ENCODE data around the gene C2CD3.
A peak's percentile ranks its signal among the peaks of the same experiment; 100 is the strongest.

C2CD3 gene

GRCh38 chr11:74100231-74100630, 70.6 kb downstream of the C2CD3 start:
- H3K4me3 ChIP-seq (ENCODE audit: low read depth, low read length), result no peak overlapping the region
- DNase-seq (ENCODE audit: low read depth), result no peak
- TF ChIP-seq CTCF (IDR thresholded peaks at IDR 0.05; ENCODE audit: insufficient read depth, low read depth, low read length, missing control alignments), result no peak

GRCh38 chr11:74097686-74098237, 73.0 kb downstream of the C2CD3 start:
- no peak overlapping the region for H3K4me3 ChIP-seq (ENCODE audit: low read depth, low read length)
- no peak for DNase-seq (ENCODE audit: low read depth)
- TF ChIP-seq CTCF (IDR thresholded peaks at IDR 0.05; ENCODE audit: insufficient read depth, low read depth, low read length, missing control alignments), result no peak

DNA sequence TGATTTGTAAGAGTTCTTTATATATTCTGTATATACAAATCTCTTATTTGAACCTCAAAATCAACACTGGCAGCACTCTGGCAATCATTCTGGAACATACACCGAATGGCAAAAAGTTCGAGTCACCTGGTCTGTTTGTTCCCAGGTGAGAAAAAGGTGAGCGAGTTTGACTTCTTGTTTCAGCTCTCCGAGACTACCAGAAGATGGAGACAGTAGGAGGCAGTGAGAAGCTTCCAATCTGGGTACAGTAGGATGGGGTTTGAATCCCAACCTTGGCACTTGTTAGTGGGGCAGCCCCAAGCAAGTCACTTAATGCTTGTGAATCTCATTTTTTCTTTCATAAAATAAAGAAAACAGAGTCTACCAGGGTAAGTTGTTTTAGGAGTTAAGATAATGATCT, 76.4 kb downstream of the C2CD3 start:
- DNase-seq (ENCODE audit: low read depth), result no peak
- H3K4me3 ChIP-seq (ENCODE audit: low read depth, low read length), result no peak overlapping the region
- no peak for TF ChIP-seq CTCF (IDR thresholded peaks at IDR 0.05; ENCODE audit: insufficient read depth, low read depth, low read length, missing control alignments)

DNA sequence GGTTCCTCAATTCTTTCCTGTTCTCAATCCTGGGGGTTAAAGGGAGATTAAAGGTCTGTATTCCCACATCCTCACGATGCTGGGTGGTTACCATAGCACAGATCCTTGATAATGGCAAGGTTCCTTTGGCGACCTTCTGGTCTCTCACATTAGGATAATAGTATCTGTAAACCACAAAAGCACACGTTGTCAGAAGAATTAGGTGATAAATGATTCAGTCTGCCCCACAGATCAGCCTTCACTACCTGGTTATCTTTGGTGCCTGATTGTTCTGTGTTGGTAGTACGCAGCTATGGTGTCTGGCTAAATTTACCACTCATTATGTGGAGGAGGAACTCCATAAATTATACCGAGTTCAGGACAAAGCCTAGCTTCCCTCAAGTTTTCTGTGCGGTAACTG, 78.4 kb downstream of the C2CD3 start:
- DNase-seq (ENCODE audit: low read depth), result no peak
- TF ChIP-seq CTCF (IDR thresholded peaks at IDR 0.05; ENCODE audit: insufficient read depth, low read depth, low read length, missing control alignments), result no peak
- H3K4me3 ChIP-seq (ENCODE audit: low read depth, low read length), result no peak overlapping the region

DNA sequence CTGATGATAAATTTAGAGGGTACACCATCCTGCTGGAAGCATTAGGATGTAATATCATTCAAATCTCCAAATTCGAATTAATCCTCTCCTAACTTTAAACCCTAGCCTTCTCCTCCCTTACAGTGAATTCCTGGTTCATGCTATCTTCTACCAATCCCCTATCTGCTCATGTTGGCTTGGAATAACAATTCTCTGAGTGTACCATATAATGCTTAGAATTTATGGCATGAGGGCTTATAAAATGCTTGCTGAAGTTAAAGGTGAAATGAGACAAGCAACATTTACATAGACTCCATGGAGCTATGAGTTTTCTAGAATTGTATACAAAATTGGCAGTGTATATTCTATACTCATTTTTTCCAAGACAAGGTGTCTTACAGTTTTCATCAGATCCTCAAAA, 79.3 kb downstream of the C2CD3 start:
- DNase-seq (ENCODE audit: low read depth), result no peak
- no peak for TF ChIP-seq CTCF (IDR thresholded peaks at IDR 0.05; ENCODE audit: insufficient read depth, low read depth, low read length, missing control alignments)

GRCh38 chr11:74090701-74091100, 80.1 kb downstream of the C2CD3 start:
- H3K4me3 ChIP-seq (ENCODE audit: low read depth, low read length), result no peak overlapping the region
- peak; percentile 14 for DNase-seq (ENCODE audit: low read depth)

More for the DNA sequence above, 79.3 kb downstream of the C2CD3 start:
- H3K4me3 ChIP-seq (ENCODE audit: low read depth, low read length), result no peak overlapping the region

More at GRCh38 chr11:74090701-74091100, 80.1 kb downstream of the C2CD3 start:
- TF ChIP-seq CTCF (IDR thresholded peaks at IDR 0.05; ENCODE audit: insufficient read depth, low read depth, low read length, missing control alignments), result no peak
